Liver (tissue), 9 donors: ENCODE measurements around the gene OLIG2. TPM values are rescaled to one million over a fixed set of nuclear protein-coding genes. Genes with fewer than 3 reads are reported as not detected.

Experiments
- DNase-seq: peaks from one replicate; pipeline ENCODE4 v3.0.0-alpha.2; 2017; ENCODE audit warnings: low spot score
- H3K27ac ChIP-seq, 2 donors: one replicate each; pipeline ENCODE4 v1.7.0; 2013; ENCODE audit warnings: inconsistent platforms in 2 of 2, low read length in 2 of 2, control low read depth in 1 of 2, low read depth in 1 of 2, mild to moderate bottlenecking in 1 of 2
- H3K27me3 ChIP-seq, 4 donors: one replicate each; pipeline versions ENCODE4 v1.6.1 to v1.7.0; 2013; ENCODE audit warnings: low read length in 3 of 4, inconsistent platforms in 1 of 4, mild to moderate bottlenecking in 1 of 4, moderate library complexity in 1 of 4; ENCODE audit not compliant: control insufficient read depth in 4 of 4, insufficient read depth in 4 of 4
- H3K36me3 ChIP-seq, 4 donors: one replicate each; pipeline versions ENCODE4 v1.6.1 to v1.7.0; 2013; ENCODE audit warnings: low read length in 3 of 4, mild to moderate bottlenecking in 3 of 4, low read depth in 1 of 4, moderate library complexity in 1 of 4; ENCODE audit not compliant: control insufficient read depth in 4 of 4, insufficient read depth in 3 of 4
- H3K4me1 ChIP-seq, 4 donors: one replicate each; pipeline versions ENCODE4 v1.6.1 to v1.7.0; 2013; ENCODE audit warnings: low read length in 3 of 4, mild to moderate bottlenecking in 3 of 4, moderate library complexity in 1 of 4; ENCODE audit not compliant: control insufficient read depth in 4 of 4, insufficient read depth in 4 of 4
- H3K4me3 ChIP-seq, 3 donors: one replicate each; pipeline versions ENCODE4 v1.6.1 to v1.7.0; 2013; ENCODE audit warnings: low read length in 3 of 3, control low read depth in 1 of 3, low read depth in 1 of 3, mild to moderate bottlenecking in 1 of 3
- H3K9ac ChIP-seq, 2 donors: one replicate each; pipeline ENCODE4 v1.7.0; 2013; ENCODE audit warnings: low read length in 2 of 2, mild to moderate bottlenecking in 2 of 2, moderate library complexity in 2 of 2, control low read depth in 1 of 2, low read depth in 1 of 2
- H3K9me3 ChIP-seq, 4 donors: one replicate each; pipeline versions ENCODE4 v1.6.1 to v1.7.0; 2013; ENCODE audit warnings: low read length in 3 of 4; ENCODE audit not compliant: control insufficient read depth in 4 of 4
- ATF3 ChIP-seq: IDR thresholded peaks from 2 replicates; pipeline ENCODE4 v1.6.1; 2016; ENCODE audit warnings: antibody characterized with exemption
- CTCF ChIP-seq: fragments of 150-350 bp; IDR thresholded peaks from 2 replicates; pipeline ENCODE4 v1.5.1; 2017; ENCODE audit warnings: improper control_type of control experiment, low read depth, low read length; ENCODE audit not compliant: missing input control
- FOXA1 ChIP-seq: IDR thresholded peaks from 2 replicates; pipeline ENCODE4 v1.6.1; 2016; ENCODE audit warnings: antibody characterized with exemption
- FOXA2 ChIP-seq: IDR thresholded peaks from 2 replicates; pipeline ENCODE4 v1.6.1; 2016; ENCODE audit warnings: antibody characterized with exemption
- GABPA ChIP-seq, 2 donors: IDR thresholded peaks in 1 of 2; conservative IDR thresholded peaks in 1 of 2; 2 replicates each; pipeline ENCODE4 v1.6.1; 2016; ENCODE audit warnings: antibody characterized with exemption in 2 of 2, mild to moderate bottlenecking in 1 of 2, moderate library complexity in 1 of 2
- HNF4A ChIP-seq, 2 donors: conservative IDR thresholded peaks; 2 replicates each; pipeline ENCODE4 v1.6.1; 2016; ENCODE audit warnings: antibody characterized with exemption in 2 of 2, mild to moderate bottlenecking in 2 of 2
- HNF4G ChIP-seq: IDR thresholded peaks from 2 replicates; pipeline ENCODE4 v1.6.1; 2016; ENCODE audit warnings: antibody characterized with exemption
- JUND ChIP-seq, 2 donors: IDR thresholded peaks; 2 replicates each; pipeline ENCODE4 v1.6.1; 2016; ENCODE audit warnings: antibody characterized with exemption in 2 of 2
- MAX ChIP-seq: IDR thresholded peaks from 2 replicates; pipeline ENCODE4 v1.6.1; 2016; ENCODE audit warnings: antibody characterized with exemption
- RAD21 ChIP-seq, 2 donors: IDR thresholded peaks; 2 replicates each; pipeline ENCODE4 v1.6.1; 2016; ENCODE audit warnings: antibody characterized with exemption in 2 of 2, mild to moderate bottlenecking in 2 of 2
- REST ChIP-seq: IDR thresholded peaks from 2 replicates; pipeline ENCODE4 v1.6.1; 2016; ENCODE audit warnings: antibody characterized with exemption, mild to moderate bottlenecking
- RXRA ChIP-seq, 2 donors: IDR thresholded peaks; 2 replicates each; pipeline ENCODE4 v1.6.1; 2017 to 2018; ENCODE audit warnings: antibody characterized with exemption in 2 of 2, mild to moderate bottlenecking in 1 of 2
- SP1 ChIP-seq: IDR thresholded peaks from 2 replicates; pipeline ENCODE4 v1.6.1; 2018; ENCODE audit warnings: antibody characterized with exemption, mild to moderate bottlenecking
- TAF1 ChIP-seq: conservative IDR thresholded peaks from 2 replicates; pipeline ENCODE4 v1.6.1; 2016; ENCODE audit warnings: antibody characterized with exemption, mild to moderate bottlenecking
- YY1 ChIP-seq: IDR thresholded peaks from 2 replicates; pipeline ENCODE4 v1.6.1; 2016; ENCODE audit warnings: antibody characterized with exemption, mild to moderate bottlenecking
- ZBTB33 ChIP-seq: IDR thresholded peaks from 2 replicates; pipeline ENCODE4 v1.6.1; 2016; ENCODE audit warnings: antibody characterized with exemption
- WGBS: extraction: QIAGEN DNeasy Blood & Tissue Kit; methylation state at CpG from one replicate; pipeline ENCODE4 v1.1.7; 2013; 5-methylcytosine and 5-hydroxymethylcytosine counted together
- polyA plus RNA-seq, 2 donors: library from polyadenylated mRNA; stranded (reverse) in 1 of 2; unstranded in 1 of 2; fragments of 200-250 nt in 1 of 2; fragments of >200 nt in 1 of 2; fragmentation: Nextera tagmentation in 1 of 2; extraction: Ambion mirVana in 1 of 2; gene quantifications; one replicate each; pipeline versions ENCODE4 v1.2.1 to v1.2.3, GENCODE V29; 2013 to 2015
- total RNA-seq, 2 donors: library from RNA; depleted of rRNA; stranded (reverse); fragments of >200 nt; gene quantifications; one replicate each; pipeline ENCODE4 v1.2.3, GENCODE V29; 2014
- donor health status: healthy.
- donor health status: healthy.
- donor health status: healthy.
- donor health status: healthy.
- donor health status: healthy.

Gene OLIG2
- total and polyA plus RNA-seq, 4 donors, result not detected

GRCh38 chr21:33035147-33035546 is 9.4 kb downstream of the OLIG2 start (continued):
- no peak for TF ChIP-seq CTCF
- no peak for TF ChIP-seq HNF4A (conservative IDR thresholded peaks at IDR 0.05)

GRCh38 chr21:33036430-33037162 is 10.9 kb downstream of the OLIG2 start:
- peaks cover 4 to 17% (median 9%) of the 10 kb centered on the region in 4 donors for H3K27me3 ChIP-seq
- H3K4me1 ChIP-seq, result no peaks in the 10 kb centered on the region
- no peaks in the 10 kb centered on the region for H3K9me3 ChIP-seq
- WGBS, result 29% methylated on average over 11 of the region's 11 CpGs
- H3K27ac ChIP-seq, result no peak overlapping the region
- DNase-seq, result no peak
- no peaks in the 10 kb centered on the region for H3K36me3 ChIP-seq
- no peak for TF ChIP-seq ZBTB33
- TF ChIP-seq REST, result no peak
- TF ChIP-seq FOXA2, result no peak
- no peak for TF ChIP-seq SP1
- no peak for TF ChIP-seq RAD21 (IDR thresholded peaks at IDR 0.05)
- no peak for TF ChIP-seq GABPA (IDR thresholded peaks at IDR 0.05 in 1 of 2, conservative IDR thresholded peaks at IDR 0.05 in 1 of 2)
- TF ChIP-seq YY1, result no peak
- TF ChIP-seq FOXA1, result no peak
- TF ChIP-seq MAX, result no peak
- TF ChIP-seq TAF1, result no peak
- no peak for TF ChIP-seq RXRA (IDR thresholded peaks at IDR 0.05)
- no peak for TF ChIP-seq JUND (IDR thresholded peaks at IDR 0.05)
- no peak for TF ChIP-seq HNF4A (conservative IDR thresholded peaks at IDR 0.05)
- TF ChIP-seq HNF4G, result no peak
- no peak for TF ChIP-seq CTCF
- TF ChIP-seq ATF3, result no peak
- H3K4me3 ChIP-seq, result no peak overlapping the region
- no peak overlapping the region for H3K9ac ChIP-seq
